Right atrium auricular region (tissue), 2 donors: ENCODE measurements around the gene KLHL2. TPM values are rescaled to one million over a fixed set of nuclear protein-coding genes. Genes with fewer than 3 reads are reported as not detected.
"Not testable (repeated sequence)": the region's sequence is repeated elsewhere in the genome, so short reads cannot be mapped to it uniquely, and the experiment has no call there.

ENCODE experiments used
- DNase-seq: peaks from one replicate; pipeline ENCODE4 v3.0.0-alpha.2; 2019; ENCODE audit warnings: low spot score
- H3K27ac ChIP-seq, 2 donors: fragments of 200-600 bp; sonication (generic); 1 replicate in 1 of 2; 2 replicates in 1 of 2; pipeline ENCODE4 v1.5.1; 2016 to 2019
- H3K27me3 ChIP-seq, 2 donors: fragments of 200-600 bp; sonication (generic); one replicate each; pipeline versions ENCODE4 v1.5.1 to v1.6.0; 2017 to 2019
- H3K36me3 ChIP-seq: fragments of 200-600 bp; sonication (generic); one replicate; pipeline ENCODE4 v1.5.1; 2016
- H3K4me1 ChIP-seq, 2 donors: fragments of 200-600 bp; sonication (generic); one replicate each; pipeline versions ENCODE4 v1.5.1 to v1.6.0; 2017 to 2019
- H3K4me3 ChIP-seq, 2 donors: fragments of 200-600 bp; sonication (generic); 1 replicate in 1 of 2; 2 replicates in 1 of 2; pipeline ENCODE4 v1.5.1; 2017 to 2019; ENCODE audit warnings: mild to moderate bottlenecking in 1 of 2, moderate library complexity in 1 of 2
- H3K9me3 ChIP-seq, 2 donors: fragments of 200-600 bp; sonication (generic); one replicate each; pipeline ENCODE4 v1.5.1; 2019
- CTCF ChIP-seq, 2 donors: fragments of 200-600 bp; sonication (generic); IDR thresholded peaks; one replicate each; pipeline ENCODE4 v1.5.1; 2019; ENCODE audit warnings: antibody characterized with exemption in 2 of 2
- total RNA-seq, 2 donors: library from RNA; depleted of rRNA; stranded (reverse); fragments of >200 nt; gene quantifications; one replicate each; pipeline ENCODE4 v1.1.0, GENCODE V29; 2016

Gene KLHL2
- total RNA-seq, 2 donors from 2014 or later: 7.6 to 9.0 TPM

GRCh38 chr4:165175879-165176278, 31.5 kb upstream of the KLHL2 start:
- H3K9me3 ChIP-seq: no peaks in the 10 kb centered on the region
- no peak for TF ChIP-seq CTCF (IDR thresholded peaks at IDR 0.05)
- H3K27ac ChIP-seq: no peak overlapping the region
- no peak for DNase-seq
- no peaks in the 10 kb centered on the region for H3K4me1 ChIP-seq
- H3K36me3 ChIP-seq: no peaks in the 10 kb centered on the region
- H3K27me3 ChIP-seq: no peaks in the 10 kb centered on the region
- no peak overlapping the region for H3K4me3 ChIP-seq

DNA sequence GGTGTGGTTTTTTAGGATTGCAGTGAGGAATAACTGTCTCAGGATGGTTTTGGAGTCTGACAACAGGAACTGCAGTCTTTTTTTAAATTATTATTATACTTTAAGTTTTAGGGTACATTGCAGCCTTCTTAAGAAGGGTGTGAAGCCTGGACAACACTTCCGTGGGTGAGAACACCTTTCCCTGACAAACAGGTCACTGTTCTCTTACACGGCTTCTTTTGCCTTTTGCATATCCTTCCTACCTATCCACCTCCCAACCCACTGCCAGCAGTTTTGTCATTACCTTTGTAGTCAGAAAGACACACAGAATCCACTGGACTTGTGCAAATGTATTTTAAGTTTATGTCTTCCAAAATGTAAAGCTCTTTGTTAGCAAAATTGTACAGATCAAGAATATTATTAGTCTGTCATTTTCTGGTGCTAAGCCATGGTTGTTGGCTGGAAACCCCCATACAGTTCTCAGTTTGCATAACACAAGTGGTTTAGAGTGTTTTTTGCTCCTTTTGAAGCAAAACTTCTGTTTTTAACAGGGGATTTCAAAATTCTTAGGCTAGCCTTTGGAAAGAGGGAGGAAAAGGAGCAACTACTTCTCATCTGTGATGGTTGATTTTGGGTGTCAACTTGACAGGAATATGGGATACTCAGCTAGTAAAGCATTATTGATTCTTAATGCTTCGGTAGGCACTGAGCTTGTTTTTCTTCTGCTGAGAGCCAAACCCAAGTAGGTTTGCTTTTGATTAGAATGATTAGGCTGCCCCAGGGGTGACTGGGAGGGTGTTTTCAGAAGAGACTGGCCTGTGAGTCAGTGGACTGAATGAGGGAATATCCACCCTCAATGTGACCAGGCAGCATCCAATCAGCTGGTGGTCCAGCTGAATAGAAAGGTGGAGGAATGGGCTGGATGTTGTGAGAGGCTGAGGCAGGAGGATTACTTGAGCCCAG, 29.4 kb upstream of the KLHL2 start:
- Histone ChIP-seq H3K27me3 (no peaks in the 10 kb centered on the region), H3K4me3 (no peak overlapping the region), H3K4me1 (no peaks in the 10 kb centered on the region), H3K27ac (no peak overlapping the region), H3K9me3 (no peaks in the 10 kb centered on the region), H3K36me3 (no peaks in the 10 kb centered on the region)
- no peak for TF ChIP-seq CTCF (IDR thresholded peaks at IDR 0.05)
- no peak for DNase-seq

- DNase-seq: no peak
- TF ChIP-seq CTCF (IDR thresholded peaks at IDR 0.05): no peak
- Histone ChIP-seq H3K27me3 (no peaks in the 10 kb centered on the region), H3K36me3 (no peaks in the 10 kb centered on the region), H3K4me1 (no peaks in the 10 kb centered on the region), H3K27ac (no peak overlapping the region), H3K4me3 (no peak overlapping the region), H3K9me3 (no peaks in the 10 kb centered on the region)
Observed at GRCh38 chr4:165184220-165184619, 23.1 kb upstream of the KLHL2 start.

- DNase-seq, H3K36me3 ChIP-seq, H3K9me3 ChIP-seq, H3K27ac ChIP-seq, H3K4me1 ChIP-seq, H3K4me3 ChIP-seq, H3K27me3 ChIP-seq: not testable (repeated sequence)
Observed at GRCh38 chr4:165184998-165185397, 22.4 kb upstream of the KLHL2 start.

GRCh38 chr4:165185448-165185847, 21.9 kb upstream of the KLHL2 start:
- no peak for TF ChIP-seq CTCF (IDR thresholded peaks at IDR 0.05)
- DNase-seq: no peak
- Histone ChIP-seq H3K9me3 (no peaks in the 10 kb centered on the region), H3K4me3 (no peak overlapping the region), H3K36me3 (no peaks in the 10 kb centered on the region), H3K27ac (no peak overlapping the region), H3K27me3 (no peaks in the 10 kb centered on the region), H3K4me1 (no peaks in the 10 kb centered on the region)

DNA sequence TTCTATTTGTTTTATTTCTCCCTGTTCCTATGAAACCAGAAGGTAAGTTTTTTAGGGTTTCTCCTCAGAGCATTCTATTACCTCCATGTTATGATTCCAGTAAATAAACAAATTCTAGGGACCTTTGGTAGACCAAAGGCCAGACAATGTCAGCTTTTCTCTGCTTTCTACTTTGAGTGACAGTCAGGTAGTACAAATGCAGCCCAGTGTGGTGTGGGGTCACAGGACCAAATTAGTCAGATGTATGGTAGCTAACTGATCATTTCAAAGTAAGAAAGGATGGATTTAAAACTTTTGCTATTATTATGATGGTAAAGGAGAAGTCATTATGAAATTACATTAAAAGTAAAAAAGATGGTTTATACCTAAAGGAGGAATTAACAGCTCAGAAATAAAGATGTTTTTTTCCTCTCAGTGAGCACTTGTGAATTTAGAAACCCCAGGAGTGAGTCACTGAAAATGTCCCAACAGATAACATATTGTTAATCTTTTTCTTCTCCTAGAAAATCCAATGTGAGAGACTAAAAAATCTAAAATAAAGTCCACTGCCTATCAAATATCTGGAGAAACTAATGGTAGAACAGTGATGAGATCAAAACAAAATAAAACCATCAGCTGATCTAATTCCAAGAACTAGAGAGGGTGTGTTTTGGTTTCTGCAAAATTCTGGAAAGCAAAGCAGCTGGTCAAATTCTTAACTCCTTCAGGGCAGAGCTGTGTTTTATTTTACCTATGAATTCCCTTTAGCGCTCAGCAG, 16.6 kb upstream of the KLHL2 start:
- DNase-seq: no peak
- Histone ChIP-seq H3K4me3 (no peak overlapping the region), H3K27me3 (no peaks in the 10 kb centered on the region), H3K27ac (no peak overlapping the region), H3K4me1 (no peaks in the 10 kb centered on the region), H3K36me3 (no peaks in the 10 kb centered on the region), H3K9me3 (no peaks in the 10 kb centered on the region)
- TF ChIP-seq CTCF (IDR thresholded peaks at IDR 0.05): no peak
